H1 (cell line): Measurements from ENCODE around the gene IGFBP4. TPM values are rescaled to one million over a fixed set of nuclear protein-coding genes. Genes with fewer than 3 reads are reported as not detected.

ENCODE experiments used
- ATF2 ChIP-seq: IDR thresholded peaks from 2 replicates; pipeline ENCODE4 v1.6.1; 2012; ENCODE audit warnings: low read length, inconsistent platforms
- CEBPB ChIP-seq: IDR thresholded peaks from 2 replicates; pipeline ENCODE4 v1.6.1; 2012; ENCODE audit warnings: low read depth, low read length
- CTCF ChIP-seq, 3 experiments: IDR thresholded peaks; 1 replicate in 2 of 3; 2 replicates in 1 of 3; pipeline versions ENCODE4 v1.5.1 to v1.6.1; 2011; ENCODE audit warnings: low read length in 3 of 3, mild to moderate bottlenecking in 3 of 3, inconsistent platforms in 2 of 3, low read depth in 1 of 3, moderate library complexity in 1 of 3; ENCODE audit not compliant: insufficient read depth in 1 of 3; ENCODE audit errors: control extremely low read depth in 1 of 3
- E2F6 ChIP-seq: IDR thresholded peaks from 2 replicates; pipeline ENCODE4 v1.6.1; 2012; ENCODE audit warnings: inconsistent platforms
- EP300 ChIP-seq, 2 experiments: IDR thresholded peaks; 1 replicate in 1 of 2; 2 replicates in 1 of 2; pipeline ENCODE4 v1.6.1; 2011 to 2012; ENCODE audit warnings: low read depth in 2 of 2, low read length in 2 of 2, mild to moderate bottlenecking in 2 of 2, borderline replicate concordance in 1 of 2, inconsistent platforms in 1 of 2, moderate library complexity in 1 of 2
- POLR2AphosphoS5 ChIP-seq: IDR thresholded peaks from 2 replicates; pipeline ENCODE4 v1.6.1; 2011; ENCODE audit warnings: low read depth, low read length
- RBBP5 ChIP-seq: IDR thresholded peaks from 2 replicates; pipeline ENCODE4 v1.7.1; 2012; ENCODE audit warnings: low read depth, mild to moderate bottlenecking, inconsistent platforms, low read length, moderate library complexity, borderline replicate concordance
- SP2 ChIP-seq: IDR thresholded peaks from 2 replicates; pipeline ENCODE4 v1.6.1; 2012; ENCODE audit warnings: mild to moderate bottlenecking, low read length, inconsistent platforms
- TCF12 ChIP-seq: IDR thresholded peaks from 2 replicates; pipeline ENCODE4 v1.6.1; 2011; ENCODE audit warnings: low read depth, mild to moderate bottlenecking, low read length
- polyA plus RNA-seq, 7 experiments: library from polyadenylated mRNA; depleted of rRNA in 3 of 7; stranded (reverse) in 5 of 7; unstranded in 2 of 7; fragments of >200 nt in 5 of 7; fragments of 200-250 nt in 2 of 7; gene quantifications; 1 replicate in 5 of 7; 2 replicates in 1 of 7; 4 replicates in 1 of 7; pipeline versions ENCODE4 v1.2.1 to v1.2.3, GENCODE V29; 2011 to 2013; ENCODE audit warnings: missing spikeins in 2 of 7, mixed read lengths in 2 of 7
- total RNA-seq: library from RNA; stranded (reverse); fragmentation: NEBNext Ultra II Directional; extraction: Animal tissue kit (Norgen Biotek cat#: 25700); gene quantifications from 2 replicates; pipeline ENCODE4 v1.2.1, GENCODE V29; 2021

Gene IGFBP4
- total and polyA plus RNA-seq, 2 of the 8 experiments (the other 6 are each of a cell fraction or from before 2014, with no cell fraction given): 85.5 to 105 TPM

GRCh38 chr17:40485851-40486521 lies 42.7 kb downstream of the IGFBP4 start (continued):
- TF ChIP-seq ATF2 (no peak), CTCF (IDR thresholded peaks at IDR 0.05; ENCODE audit: control extremely low read depth in 1 of 3, insufficient read depth in 1 of 3, low read depth in 1 of 3, low read length in 3 of 3) (no peak), E2F6 (no peak), TCF12 (no peak), CEBPB (no peak), EP300 (IDR thresholded peaks at IDR 0.05; ENCODE audit: borderline replicate concordance in 1 of 2, low read depth in 2 of 2, low read length in 2 of 2) (no peak), RBBP5 (no peak), SP2 (no peak), POLR2AphosphoS5 (no peak)
